Spleen (tissue), 11 donors: ENCODE results near the gene GCC2. TPM values are rescaled to one million over a fixed set of nuclear protein-coding genes. Genes with fewer than 3 reads are reported as not detected.
A peak's percentile ranks its signal among the peaks of the same experiment; 100 is the strongest.
"Not testable (repeated sequence)": the region's sequence is repeated elsewhere in the genome, so short reads cannot be mapped to it uniquely, and the experiment has no call there.

Source experiments
- DNase-seq: peaks from one replicate; pipeline ENCODE4 v3.0.0-alpha.2; 2020
- H3K27ac ChIP-seq, 8 donors: fragments of 200-600 bp; sonication (generic) in 7 of 8; 1 replicate in 4 of 8; 2 replicates in 4 of 8; pipeline versions ENCODE4 v1.5.0 to v1.8.0; 2016 to 2021; ENCODE audit warnings: inconsistent platforms in 4 of 8, mild to moderate bottlenecking in 4 of 8, moderate library complexity in 1 of 8
- H3K27me3 ChIP-seq, 7 donors: fragments of 200-600 bp; sonication (generic) in 6 of 7; replicated peaks in 1 of 7; 1 replicate in 4 of 7; 2 replicates in 3 of 7; pipeline versions ENCODE4 v1.5.0 to v1.8.0; 2016 to 2021; ENCODE audit warnings: inconsistent platforms in 3 of 7, mild to moderate bottlenecking in 1 of 7
- H3K36me3 ChIP-seq, 6 donors: fragments of 200-600 bp; sonication (generic) in 5 of 6; 1 replicate in 4 of 6; 2 replicates in 2 of 6; pipeline versions ENCODE4 v1.5.0 to v1.8.0; 2016 to 2021; ENCODE audit warnings: inconsistent platforms in 2 of 6
- H3K4me1 ChIP-seq, 6 donors: fragments of 200-600 bp; sonication (generic) in 5 of 6; 1 replicate in 3 of 6; 2 replicates in 3 of 6; pipeline versions ENCODE4 v1.5.0 to v1.8.0; 2016 to 2021; ENCODE audit warnings: inconsistent platforms in 3 of 6
- H3K4me3 ChIP-seq, 8 donors: fragments of 200-600 bp; sonication (generic) in 7 of 8; 1 replicate in 4 of 8; 2 replicates in 4 of 8; pipeline versions ENCODE4 v1.5.0 to v1.8.0; 2016 to 2021; ENCODE audit warnings: inconsistent platforms in 4 of 8, mild to moderate bottlenecking in 4 of 8, moderate library complexity in 2 of 8
- H3K9me3 ChIP-seq, 8 donors: fragments of 200-600 bp; sonication (generic) in 7 of 8; 1 replicate in 4 of 8; 2 replicates in 4 of 8; pipeline versions ENCODE4 v1.5.0 to v1.8.0; 2016 to 2021; ENCODE audit warnings: inconsistent platforms in 4 of 8
- CTCF ChIP-seq, 11 experiments: fragments of 200-600 bp in 7 of 11; fragments of 450-650 bp in 4 of 11; sonication (generic) in 4 of 11; IDR thresholded peaks in 8 of 11; conservative IDR thresholded peaks in 3 of 11; 1 replicate in 7 of 11; 2 replicates in 4 of 11; pipeline versions ENCODE4 v1.4.0 to v1.8.0; 2016 to 2021; ENCODE audit warnings: antibody characterized with exemption in 11 of 11, inconsistent platforms in 4 of 11, mild to moderate bottlenecking in 1 of 11
- POLR2A ChIP-seq, 3 donors: fragments of 450-650 bp; IDR thresholded peaks; one replicate each; pipeline ENCODE4 v1.5.1; 2017; ENCODE audit warnings: antibody characterized with exemption in 3 of 3, mild to moderate bottlenecking in 1 of 3
- POLR2AphosphoS5 ChIP-seq, 3 donors: sonication (generic); formaldehyde crosslinking; IDR thresholded peaks; one replicate each; pipeline ENCODE4 v1.5.1; 2017; ENCODE audit warnings: antibody characterized with exemption in 3 of 3
- WGBS, 5 donors: extraction: QIAGEN DNeasy Blood & Tissue Kit in 3 of 5; methylation state at CpG; one replicate each; pipeline versions ENCODE4 v1.1.5 to v1.1.7; 2013 to 2018; 5-methylcytosine and 5-hydroxymethylcytosine counted together
- intact Hi-C: fragments of 100-400 bp; cut with DNase I; formaldehyde crosslinking; loops from one replicate; pipeline ENCODE4 v1.15.0; 2023; ENCODE audit warnings: low total_unique reads
- polyA plus RNA-seq, 3 donors: library from polyadenylated mRNA; stranded (reverse); fragments of 200-250 nt; gene quantifications; one replicate each; pipeline ENCODE4 v1.2.1, GENCODE V29; 2013
- total RNA-seq, 7 donors: library from RNA; depleted of rRNA in 3 of 7; stranded (reverse); fragments of >200 nt in 3 of 7; fragmentation: NEBNext Ultra II Directional in 4 of 7; extraction: Animal tissue kit (Norgen Biotek cat#: 25700) in 4 of 7; gene quantifications; one replicate each; pipeline versions ENCODE4 v1.1.0 to v1.2.1, GENCODE V29; 2016 to 2021
- donor health status: healthy with polysubstance abuse.
- donor health status: DM: no; HTN: no; CAD: no; lungs with moderate emphysema.
- donor health status: DM: no; HTN: no; CAD: no.
- donor health status: Bipolar disorder and iron deficiency.
- donor health status: healthy.
- donor health status: DM: no; HTN: no; CAD: no.
- donor health status: DM: yes; HTN: yes; CAD: no.

GCC2 gene
- total and polyA plus RNA-seq, 10 donors = 10.1 to 82.6 (median 59.9) TPM

GRCh38 chr2:108449410-108450130 lies 564 bp downstream of the GCC2 start:
- 0 to 1% (median 0%) methylated on average over 20 of the region's 20 CpGs for WGBS, 5 donors
- TF ChIP-seq CTCF (IDR thresholded peaks at IDR 0.05 in 8 of 11, conservative IDR thresholded peaks at IDR 0.05 in 3 of 11) = no peak
- no peak for TF ChIP-seq POLR2AphosphoS5 (IDR thresholded peaks at IDR 0.05)
- no peak for TF ChIP-seq POLR2A (IDR thresholded peaks at IDR 0.05)
- Histone ChIP-seq H3K27me3 (no peaks in the 10 kb centered on the region), H3K36me3 (peaks cover 0 to 41% (median 22%) of the 10 kb centered on the region in 6 donors), H3K9me3 (no peaks in the 10 kb centered on the region), H3K4me3 (peak overlapping the region; percentile 56 to 92 (median 80)), H3K27ac (peak overlapping the region; percentile 83 to 96 (median 92)), H3K4me1 (peaks cover 10 to 45% (median 29%) of the 10 kb centered on the region in 6 donors)
- no peak for DNase-seq
- intact Hi-C loops = loop anchor here (10.0 kb wide), 1 partner anchor 175 kb away; no protein-coding TSS in a partner anchor

- Histone ChIP-seq H3K4me3 (no peak overlapping the region), H3K27me3 (no peaks in the 10 kb centered on the region), H3K36me3 (peaks cover 0 to 54% (median 35%) of the 10 kb centered on the region in 6 donors), H3K4me1 (peaks cover 10 to 45% (median 29%) of the 10 kb centered on the region in 6 donors), H3K27ac (no peak overlapping the region), H3K9me3 (no peaks in the 10 kb centered on the region)
- no peak for TF ChIP-seq CTCF (IDR thresholded peaks at IDR 0.05 in 8 of 11, conservative IDR thresholded peaks at IDR 0.05 in 3 of 11)
- no peak for TF ChIP-seq POLR2AphosphoS5 (IDR thresholded peaks at IDR 0.05)
- TF ChIP-seq POLR2A (IDR thresholded peaks at IDR 0.05) = no peak
- no peak for DNase-seq
- intact Hi-C loops = no loop called here
- WGBS, 5 donors = 91 to 97% (median 94%) methylated on average over 3 of the region's 3 CpGs
These were observed 1.9 kb downstream of the GCC2 start for GRCh38 chr2:108450863-108451262.

DNA sequence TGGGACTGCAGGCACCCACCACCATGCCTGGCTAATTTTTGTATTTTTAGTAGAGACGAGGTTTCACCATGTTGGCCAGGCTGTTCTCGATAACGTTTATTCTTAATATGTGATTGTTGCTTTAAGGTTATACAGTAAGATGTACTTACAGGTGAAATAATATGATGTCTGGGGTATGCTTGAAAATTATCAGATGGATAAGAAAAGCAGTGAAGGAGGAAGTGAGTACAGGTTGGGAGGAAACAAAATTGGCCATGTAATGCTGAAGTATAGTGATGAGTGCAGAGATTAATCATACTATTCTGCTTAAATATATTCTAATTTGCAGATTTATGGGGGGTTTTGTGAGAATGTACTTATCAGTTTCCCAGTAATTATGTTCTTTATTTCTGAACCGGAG lies 3.0 kb downstream of the GCC2 start:
- Histone ChIP-seq H3K4me3 (no peak overlapping the region), H3K27ac (no peak overlapping the region), H3K27me3 (no peaks in the 10 kb centered on the region), H3K36me3 (peaks cover under 1 to 65% (median 46%) of the 10 kb centered on the region in 6 donors), H3K9me3 (peaks cover 0 to 1% (median 0%) of the 10 kb centered on the region in 8 donors), H3K4me1 (peaks cover 10 to 45% (median 29%) of the 10 kb centered on the region in 6 donors)
- no peak for DNase-seq
- TF ChIP-seq POLR2AphosphoS5 (IDR thresholded peaks at IDR 0.05) (no peak), CTCF (IDR thresholded peaks at IDR 0.05 in 8 of 11, conservative IDR thresholded peaks at IDR 0.05 in 3 of 11) (no peak), POLR2A (IDR thresholded peaks at IDR 0.05) (no peak)
- intact Hi-C loops = no loop called here
- 77 to 96% (median 90%) methylated on average over 4 of the region's 4 CpGs for WGBS, 5 donors

DNA sequence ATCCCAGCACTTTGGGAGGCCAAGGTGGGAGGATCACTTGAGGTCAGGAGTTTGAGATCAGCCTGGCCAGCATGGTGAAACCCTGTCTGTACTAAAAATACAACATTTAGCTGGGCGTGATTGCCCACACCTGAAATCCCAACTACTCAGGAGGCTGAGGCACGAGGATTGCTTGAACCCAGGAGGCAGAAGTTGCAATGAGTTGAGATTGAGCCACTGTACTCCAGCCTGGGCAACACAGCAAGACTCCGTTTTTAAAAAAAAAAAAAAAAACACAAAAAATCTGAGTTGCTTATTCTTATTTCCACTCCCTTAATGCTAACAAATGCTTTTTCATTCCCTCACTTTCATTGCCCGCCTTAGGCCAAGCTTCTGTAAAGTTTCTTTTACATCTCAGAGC lies 4.5 kb downstream of the GCC2 start:
- Histone ChIP-seq H3K36me3 (peaks cover 3 to 81% (median 56%) of the 10 kb centered on the region in 6 donors), H3K4me1 (peaks cover 6 to 38% (median 24%) of the 10 kb centered on the region in 6 donors), H3K9me3 (peaks cover 0 to 17% (median 12%) of the 10 kb centered on the region in 8 donors)
- H3K27me3 ChIP-seq, H3K4me3 ChIP-seq, DNase-seq, H3K27ac ChIP-seq, intact Hi-C loops: not testable (repeated sequence)
- WGBS, 5 donors = 89 to 97% (median 95%) methylated on average over 4 of the region's 4 CpGs
